ENCODE measurements around the gene PHF23.

The PHF23 gene

DNA sequence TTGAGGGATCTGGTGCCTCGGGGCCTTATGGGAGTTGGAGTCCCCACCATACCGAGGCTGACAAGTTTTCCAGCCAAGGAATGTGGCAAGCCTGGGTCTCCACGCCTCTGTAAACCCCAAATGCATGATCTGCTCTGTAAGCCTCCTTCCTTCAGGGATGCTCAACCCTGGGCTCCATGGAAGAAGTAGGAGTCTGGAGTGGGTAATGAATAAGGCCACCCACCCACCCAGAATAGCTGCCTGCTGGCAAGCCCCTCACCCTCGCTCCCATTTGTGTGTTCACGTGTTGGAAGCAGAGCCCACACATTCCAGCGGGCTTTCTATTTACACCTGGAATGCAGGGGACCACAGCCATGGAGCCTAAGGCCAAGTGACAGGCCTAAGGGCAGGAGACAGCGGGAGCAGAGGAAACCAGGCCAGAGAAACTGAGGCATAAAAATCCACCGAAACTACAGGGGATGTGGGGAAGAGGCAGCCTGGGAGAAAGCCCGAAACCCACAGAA is 24.1 kb downstream of the PHF23 start:
- H3K9ac ChIP-seq (ENCODE audit: low read depth in 1 of 2, low read length in 2 of 2): peak overlapping the region in 1 of 2 donors; percentile 21
- peak overlapping the region; percentile 56 to 62 for H3K4me3 ChIP-seq (ENCODE audit: low read depth in 1 of 2, low read length in 2 of 2)

GRCh38 chr17:7214300-7215135 is 24.7 kb downstream of the PHF23 start:
- Histone ChIP-seq H3K9me3 (ENCODE audit: control insufficient read depth in 1 of 2, low read length in 2 of 2) (no peaks in the 10 kb centered on the region), H3K36me3 (ENCODE audit: control insufficient read depth in 1 of 2, insufficient read depth in 2 of 2, low read length in 2 of 2) (no peaks in the 10 kb centered on the region), H3K27me3 (ENCODE audit: control insufficient read depth in 1 of 2, insufficient read depth in 2 of 2, low read length in 2 of 2) (peaks cover 0 to 4% of the 10 kb centered on the region in 2 donors), H3K4me1 (ENCODE audit: control insufficient read depth in 1 of 2, insufficient read depth in 2 of 2, low read length in 2 of 2) (peaks cover 24 to 41% of the 10 kb centered on the region in 2 donors), H3K27ac (ENCODE audit: low read depth, low read length) (peak overlapping the region; percentile 75), H3K4me3 (ENCODE audit: low read depth in 1 of 2, low read length in 2 of 2) (peak overlapping the region; percentile 56 to 62), H3K9ac (ENCODE audit: low read depth in 1 of 2, low read length in 2 of 2) (peak overlapping the region; percentile 2 to 21)

More for the DNA sequence above, 24.1 kb downstream of the PHF23 start:
- peaks cover 25 to 42% of the 10 kb centered on the region in 2 donors for H3K4me1 ChIP-seq (ENCODE audit: control insufficient read depth in 1 of 2, insufficient read depth in 2 of 2, low read length in 2 of 2)
- peak overlapping the region; percentile 75 for H3K27ac ChIP-seq (ENCODE audit: low read depth, low read length)
- H3K9me3 ChIP-seq (ENCODE audit: control insufficient read depth in 1 of 2, low read length in 2 of 2): no peaks in the 10 kb centered on the region
- H3K36me3 ChIP-seq (ENCODE audit: control insufficient read depth in 1 of 2, insufficient read depth in 2 of 2, low read length in 2 of 2): no peaks in the 10 kb centered on the region
- H3K27me3 ChIP-seq (ENCODE audit: control insufficient read depth in 1 of 2, insufficient read depth in 2 of 2, low read length in 2 of 2): peaks cover 0 to 4% of the 10 kb centered on the region in 2 donors

DNA sequence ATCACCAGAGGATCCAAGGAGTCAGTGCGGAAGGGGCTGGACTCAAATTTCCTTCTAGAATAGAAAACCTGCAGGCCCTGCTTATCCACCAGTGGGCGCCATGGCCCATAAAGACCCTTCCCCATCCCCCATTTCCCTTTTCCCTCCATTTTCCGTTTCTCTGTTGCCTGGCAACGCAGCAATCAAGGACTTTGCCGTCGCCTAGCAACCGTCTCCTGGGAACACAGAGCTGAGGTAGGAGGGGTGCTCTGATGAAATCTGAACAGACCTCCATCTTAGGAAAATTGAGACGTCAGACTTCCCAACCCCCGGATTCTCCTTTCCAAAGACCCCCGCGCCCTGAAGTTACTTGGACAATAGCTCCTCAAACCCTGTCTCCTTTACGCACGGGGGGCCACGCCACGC is 25.4 kb downstream of the PHF23 start:
- peaks cover 18 to 35% of the 10 kb centered on the region in 2 donors for H3K4me1 ChIP-seq (ENCODE audit: control insufficient read depth in 1 of 2, insufficient read depth in 2 of 2, low read length in 2 of 2)
- peak overlapping the region; percentile 32 for H3K27ac ChIP-seq (ENCODE audit: low read depth, low read length)
- peak overlapping the region in 1 of 2 donors; percentile 7 for H3K9ac ChIP-seq (ENCODE audit: low read depth in 1 of 2, low read length in 2 of 2)
- H3K27me3 ChIP-seq (ENCODE audit: control insufficient read depth in 1 of 2, insufficient read depth in 2 of 2, low read length in 2 of 2): peaks cover 0 to 4% of the 10 kb centered on the region in 2 donors
- peak overlapping the region; percentile 56 to 62 for H3K4me3 ChIP-seq (ENCODE audit: low read depth in 1 of 2, low read length in 2 of 2)
- no peaks in the 10 kb centered on the region for H3K36me3 ChIP-seq (ENCODE audit: control insufficient read depth in 1 of 2, insufficient read depth in 2 of 2, low read length in 2 of 2)
- H3K9me3 ChIP-seq (ENCODE audit: control insufficient read depth in 1 of 2, low read length in 2 of 2): no peaks in the 10 kb centered on the region

DNA sequence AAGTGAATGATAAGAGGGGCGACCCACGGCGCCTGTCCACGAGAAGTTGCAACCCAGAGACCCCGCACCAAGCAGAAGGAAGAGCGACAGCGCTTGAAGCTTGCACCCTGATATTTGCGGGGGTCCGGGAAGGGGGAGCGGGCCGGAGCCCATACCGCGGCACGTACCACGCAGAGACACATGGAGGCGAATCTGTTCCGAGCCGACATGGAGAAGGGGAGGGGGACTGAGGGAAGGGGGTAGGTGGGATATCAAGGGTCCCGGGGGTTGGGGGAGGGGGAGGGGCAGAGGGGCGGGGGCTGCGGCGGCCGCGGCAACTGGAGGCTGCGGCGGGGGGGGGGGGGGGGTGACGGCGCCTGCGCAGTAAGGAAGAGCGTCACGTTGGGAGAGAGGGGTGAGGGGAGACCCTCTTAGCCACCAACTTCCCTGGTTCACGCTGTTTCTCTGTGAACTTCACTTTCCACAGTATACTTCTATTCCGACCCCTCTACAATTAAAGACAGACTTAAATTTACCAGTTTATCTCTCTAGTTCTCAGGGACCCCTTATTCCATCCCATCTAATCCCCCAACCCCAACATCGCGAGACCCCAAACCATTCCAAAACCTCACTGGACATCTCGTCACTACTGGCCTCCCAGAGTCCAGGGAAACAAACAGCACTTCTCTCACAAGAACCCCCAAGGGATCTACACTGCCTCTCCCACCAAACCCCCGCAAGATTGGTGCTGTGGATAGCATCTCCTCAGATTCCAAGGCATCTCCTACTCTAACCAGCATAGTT is 27.6 kb downstream of the PHF23 start:
- H3K27ac ChIP-seq (ENCODE audit: low read depth, low read length): no peak overlapping the region
- no peak overlapping the region for H3K4me3 ChIP-seq (ENCODE audit: low read depth in 1 of 2, low read length in 2 of 2)
- H3K9ac ChIP-seq (ENCODE audit: low read depth in 1 of 2, low read length in 2 of 2): no peak overlapping the region
- no peaks in the 10 kb centered on the region for H3K9me3 ChIP-seq (ENCODE audit: control insufficient read depth in 1 of 2, low read length in 2 of 2)
- no peaks in the 10 kb centered on the region for H3K36me3 ChIP-seq (ENCODE audit: control insufficient read depth in 1 of 2, insufficient read depth in 2 of 2, low read length in 2 of 2)
- peaks cover 0 to 4% of the 10 kb centered on the region in 2 donors for H3K27me3 ChIP-seq (ENCODE audit: control insufficient read depth in 1 of 2, insufficient read depth in 2 of 2, low read length in 2 of 2)
- peaks cover 7 to 24% of the 10 kb centered on the region in 2 donors for H3K4me1 ChIP-seq (ENCODE audit: control insufficient read depth in 1 of 2, insufficient read depth in 2 of 2, low read length in 2 of 2)

GRCh38 chr17:7208754-7209460 is 30.4 kb downstream of the PHF23 start:
- Histone ChIP-seq H3K9ac (ENCODE audit: low read depth in 1 of 2, low read length in 2 of 2) (no peak overlapping the region), H3K27me3 (ENCODE audit: control insufficient read depth in 1 of 2, insufficient read depth in 2 of 2, low read length in 2 of 2) (peaks cover 0 to 4% of the 10 kb centered on the region in 2 donors), H3K36me3 (ENCODE audit: control insufficient read depth in 1 of 2, insufficient read depth in 2 of 2, low read length in 2 of 2) (no peaks in the 10 kb centered on the region), H3K4me1 (ENCODE audit: control insufficient read depth in 1 of 2, insufficient read depth in 2 of 2, low read length in 2 of 2) (peaks cover 4 to 17% of the 10 kb centered on the region in 2 donors), H3K27ac (ENCODE audit: low read depth, low read length) (no peak overlapping the region), H3K9me3 (ENCODE audit: control insufficient read depth in 1 of 2, low read length in 2 of 2) (no peaks in the 10 kb centered on the region), H3K4me3 (ENCODE audit: low read depth in 1 of 2, low read length in 2 of 2) (no peak overlapping the region)

DNA sequence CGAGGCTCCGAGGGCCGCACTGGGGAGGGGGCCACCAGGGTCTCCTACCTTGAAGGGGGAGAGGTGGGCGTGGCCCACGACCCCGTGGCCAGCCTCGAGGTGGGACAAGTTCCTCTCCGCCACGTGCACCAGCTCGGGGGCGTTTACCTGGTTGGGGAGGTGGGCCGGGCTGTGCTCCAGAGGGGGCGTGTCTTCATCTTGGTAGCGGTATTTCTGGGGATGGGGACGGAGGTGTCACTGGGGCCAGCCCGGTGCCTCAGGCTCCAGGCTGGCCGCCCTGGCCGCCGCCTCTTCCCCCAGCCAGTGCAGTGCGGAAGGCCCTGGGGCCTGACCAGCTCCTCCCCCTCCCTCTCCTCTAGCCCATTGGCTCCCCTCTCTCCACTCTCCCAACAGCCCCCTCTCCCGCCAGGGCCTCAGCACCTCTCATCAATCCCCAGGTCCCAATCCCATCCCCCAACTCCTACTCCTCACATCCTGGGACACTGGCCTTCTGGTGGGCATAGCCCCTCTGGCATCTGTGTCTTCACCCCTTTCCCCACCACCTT is 31.2 kb downstream of the PHF23 start:
- Histone ChIP-seq H3K27me3 (ENCODE audit: control insufficient read depth in 1 of 2, insufficient read depth in 2 of 2, low read length in 2 of 2) (peaks cover 0 to 4% of the 10 kb centered on the region in 2 donors), H3K9ac (ENCODE audit: low read depth in 1 of 2, low read length in 2 of 2) (no peak overlapping the region), H3K4me3 (ENCODE audit: low read depth in 1 of 2, low read length in 2 of 2) (no peak overlapping the region), H3K36me3 (ENCODE audit: control insufficient read depth in 1 of 2, insufficient read depth in 2 of 2, low read length in 2 of 2) (no peaks in the 10 kb centered on the region), H3K4me1 (ENCODE audit: control insufficient read depth in 1 of 2, insufficient read depth in 2 of 2, low read length in 2 of 2) (peaks cover 0 to 14% of the 10 kb centered on the region in 2 donors), H3K9me3 (ENCODE audit: control insufficient read depth in 1 of 2, low read length in 2 of 2) (no peaks in the 10 kb centered on the region), H3K27ac (ENCODE audit: low read depth, low read length) (no peak overlapping the region)

- Histone ChIP-seq H3K27me3 (ENCODE audit: control insufficient read depth in 1 of 2, insufficient read depth in 2 of 2, low read length in 2 of 2) (peaks cover 0 to 4% of the 10 kb centered on the region in 2 donors), H3K4me3 (ENCODE audit: low read depth in 1 of 2, low read length in 2 of 2) (no peak overlapping the region), H3K36me3 (ENCODE audit: control insufficient read depth in 1 of 2, insufficient read depth in 2 of 2, low read length in 2 of 2) (peaks cover 0 to 5% of the 10 kb centered on the region in 2 donors), H3K27ac (ENCODE audit: low read depth, low read length) (no peak overlapping the region), H3K9me3 (ENCODE audit: control insufficient read depth in 1 of 2, low read length in 2 of 2) (no peaks in the 10 kb centered on the region), H3K4me1 (ENCODE audit: control insufficient read depth in 1 of 2, insufficient read depth in 2 of 2, low read length in 2 of 2) (peaks cover 0 to 14% of the 10 kb centered on the region in 2 donors), H3K9ac (ENCODE audit: low read depth in 1 of 2, low read length in 2 of 2) (no peak overlapping the region)
Measured at GRCh38 chr17:7207120-7208001, 31.9 kb downstream of the PHF23 start.

GRCh38 chr17:7205561-7205960 is 33.7 kb downstream of the PHF23 start:
- Histone ChIP-seq H3K4me1 (ENCODE audit: control insufficient read depth in 1 of 2, insufficient read depth in 2 of 2, low read length in 2 of 2) (peaks cover 0 to 14% of the 10 kb centered on the region in 2 donors), H3K9ac (ENCODE audit: low read depth in 1 of 2, low read length in 2 of 2) (peak overlapping the region; percentile 32 to 64), H3K36me3 (ENCODE audit: control insufficient read depth in 1 of 2, insufficient read depth in 2 of 2, low read length in 2 of 2) (peaks cover 0 to 5% of the 10 kb centered on the region in 2 donors), H3K4me3 (ENCODE audit: low read depth in 1 of 2, low read length in 2 of 2) (peak overlapping the region; percentile 74 to 79), H3K27ac (ENCODE audit: low read depth, low read length) (peak overlapping the region; percentile 36), H3K9me3 (ENCODE audit: control insufficient read depth in 1 of 2, low read length in 2 of 2) (no peaks in the 10 kb centered on the region), H3K27me3 (ENCODE audit: control insufficient read depth in 1 of 2, insufficient read depth in 2 of 2, low read length in 2 of 2) (no peaks in the 10 kb centered on the region)
